MCF 10A (cell line): ENCODE results near the gene NUCB2. TPM values are rescaled to one million over a fixed set of nuclear protein-coding genes. Genes with fewer than 3 reads are reported as not detected.

Source experiments
- BruUV-seq: library from RNA; stranded (reverse); fragments of 400-500 nt; replicated peaks from 2 replicates; lab custom pipeline; 2021; lab: Mats Ljungman, UMichigan
- CTCF ChIA-PET: fragments of 300-600 bp; sonication (Branson Sonifier 250); formaldehyde crosslinking; extraction: SDS; loops from one replicate; lab custom pipeline; 2021; ENCODE audit warnings: antibody characterized with exemption, inconsistent platforms; lab: Yijun Ruan, JAX
- POLR2A ChIA-PET: fragments of 300-600, 350-650 bp; sonication (Branson Sonifier 250); formaldehyde crosslinking; extraction: SDS; loops from one replicate; lab custom pipeline; 2020; ENCODE audit warnings: antibody characterized with exemption, inconsistent platforms; lab: Yijun Ruan, JAX
- DNase-seq: peaks from one replicate; pipeline ENCODE4 v3.0.0-alpha.2; 2018; ENCODE audit not compliant: unreplicated experiment
- H3K27ac Mint-ChIP-seq: one replicate; pipeline ENCODE4 v1.8.0; 2022; ENCODE audit warnings: mild to moderate bottlenecking, low read depth, mixed read lengths; ENCODE audit not compliant: unreplicated experiment
- H3K27me3 Mint-ChIP-seq: one replicate; pipeline ENCODE4 v1.8.0; 2022; ENCODE audit warnings: mixed read lengths; ENCODE audit not compliant: insufficient read depth, unreplicated experiment
- H3K36me3 Mint-ChIP-seq: one replicate; pipeline ENCODE4 v1.8.0; 2022; ENCODE audit warnings: mild to moderate bottlenecking, moderate library complexity, mixed read lengths; ENCODE audit not compliant: insufficient read depth, unreplicated experiment
- H3K4me1 Mint-ChIP-seq: one replicate; pipeline ENCODE4 v1.8.0; 2022; ENCODE audit warnings: mixed read lengths; ENCODE audit not compliant: insufficient read depth, unreplicated experiment
- H3K4me3 Mint-ChIP-seq: one replicate; pipeline ENCODE4 v1.8.0; 2022; ENCODE audit warnings: mild to moderate bottlenecking, moderate library complexity, mixed read lengths; ENCODE audit not compliant: unreplicated experiment
- H3K9me3 Mint-ChIP-seq: one replicate; pipeline ENCODE4 v1.8.0; 2022; ENCODE audit warnings: mixed read lengths; ENCODE audit not compliant: unreplicated experiment
- CTCF ChIP-seq: fragments of 200-600 bp; IDR thresholded peaks from one replicate; pipeline ENCODE4 v1.8.0; 2022; ENCODE audit warnings: antibody characterized with exemption, mild to moderate bottlenecking; ENCODE audit not compliant: unreplicated experiment
- intact Hi-C: fragments of 100-400 bp; cut with micrococcal nuclease; formaldehyde crosslinking; loops from 2 replicates; pipeline ENCODE4 v1.14.1; 2022
- total RNA-seq: library from RNA; stranded (reverse); gene quantifications from 2 replicates; pipeline ENCODE4 v1.2.3, GENCODE V29; 2022

Gene NUCB2
- total RNA-seq, 1 experiment from 2014 or later = 89.4 TPM

DNA sequence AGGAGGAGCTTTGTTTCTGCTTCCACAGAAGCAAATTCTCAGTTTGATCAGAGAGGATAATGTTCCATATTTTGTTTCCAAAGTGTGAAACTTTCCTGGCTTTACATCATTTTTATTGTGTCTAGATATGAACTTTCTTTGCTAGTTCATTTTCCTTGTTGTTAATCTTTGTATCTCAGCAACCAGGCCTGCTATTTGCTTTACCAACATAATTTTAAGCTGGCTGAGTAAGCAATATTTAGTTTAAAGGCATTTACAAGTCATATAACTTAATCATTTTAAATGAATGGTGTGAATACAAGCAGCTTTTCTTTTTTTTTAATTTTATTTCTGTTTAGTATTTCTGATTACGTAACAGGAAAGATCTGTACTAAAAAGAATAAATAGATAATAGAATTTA lies 15.2 kb downstream of the NUCB2 start:
- Mint-ChIP-seq H3K4me3 (no peak overlapping the region), H3K36me3 (peaks cover 31% of the 10 kb centered on the region), H3K27ac (no peak overlapping the region), H3K4me1 (no peaks in the 10 kb centered on the region), H3K27me3 (no peaks in the 10 kb centered on the region), H3K9me3 (no peaks in the 10 kb centered on the region)
- ChIA-PET POLR2A (interaction anchor here (1.2 to 1.3 kb wide), 2 partner anchors 15 to 38 kb away, joined by 3 read pairs; partner anchors contain the start of gene NUCB2), CTCF (interaction anchor here (0.6 kb wide), 1 partner anchor 11 kb away, joined by 3 read pairs; no protein-coding TSS in a partner anchor)
- BruUV-seq = no TSS peak
- DNase-seq = no peak
- no peak for TF ChIP-seq CTCF
- intact Hi-C loops = no loop called here

GRCh38 chr11:17293311-17293710 lies 16.8 kb downstream of the NUCB2 start:
- BruUV-seq = no TSS peak
- no peak overlapping the region for H3K4me3 Mint-ChIP-seq
- no peaks in the 10 kb centered on the region for H3K4me1 Mint-ChIP-seq
- no peaks in the 10 kb centered on the region for H3K27me3 Mint-ChIP-seq
- ChIA-PET CTCF (no interaction called here), POLR2A (interaction anchor here (1.2 kb wide), 1 partner anchor 16 kb away, joined by 4 read pairs; no protein-coding TSS in a partner anchor)
- TF ChIP-seq CTCF = no peak
- H3K9me3 Mint-ChIP-seq = no peaks in the 10 kb centered on the region
- H3K27ac Mint-ChIP-seq = no peak overlapping the region
- peaks cover 31% of the 10 kb centered on the region for H3K36me3 Mint-ChIP-seq
- no peak for DNase-seq
- intact Hi-C loops = no loop called here

GRCh38 chr11:17294033-17294432 lies 17.5 kb downstream of the NUCB2 start:
- TF ChIP-seq CTCF = no peak
- no peaks in the 10 kb centered on the region for H3K27me3 Mint-ChIP-seq
- BruUV-seq = no TSS peak
- CTCF ChIA-PET = no interaction called here
- no peaks in the 10 kb centered on the region for H3K9me3 Mint-ChIP-seq
- H3K27ac Mint-ChIP-seq = no peak overlapping the region
- intact Hi-C loops = no loop called here
- DNase-seq = no peak
- no peaks in the 10 kb centered on the region for H3K4me1 Mint-ChIP-seq
- no peak overlapping the region for H3K4me3 Mint-ChIP-seq
- POLR2A ChIA-PET = no interaction called here
- H3K36me3 Mint-ChIP-seq = peaks cover 30% of the 10 kb centered on the region

DNA sequence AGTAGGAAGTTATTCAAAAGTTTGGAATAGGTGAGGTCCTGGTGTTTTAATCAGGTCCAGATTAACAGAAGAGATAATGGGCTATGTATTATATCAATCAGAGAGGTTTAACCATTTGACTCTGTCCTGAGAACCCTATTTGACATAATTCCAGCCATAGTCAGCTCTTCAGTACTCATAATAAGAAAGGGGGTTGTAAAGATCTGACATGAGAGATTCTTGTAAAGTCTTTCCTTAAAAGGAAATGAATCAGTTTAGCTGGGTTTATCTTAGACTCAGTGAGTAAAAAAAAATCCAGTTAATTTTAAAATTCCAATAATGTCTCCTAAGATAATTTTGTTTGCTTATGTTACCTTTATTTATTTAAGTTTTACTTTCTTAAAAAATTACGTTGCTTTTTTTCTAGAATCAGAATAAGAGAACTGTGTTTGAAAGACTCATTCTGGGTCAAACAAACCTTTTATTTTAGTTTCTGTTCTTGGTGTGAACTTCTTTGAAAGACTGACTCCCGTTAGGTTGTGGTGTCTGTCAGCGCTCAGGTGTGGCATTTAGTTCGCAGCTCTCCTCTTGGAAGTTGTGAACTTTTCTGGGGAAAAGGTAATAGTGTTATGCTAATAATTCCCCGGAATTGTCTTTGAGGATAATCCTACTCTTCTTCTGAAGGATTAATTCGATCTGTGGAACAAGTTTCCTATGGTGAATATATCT lies 20.5 kb downstream of the NUCB2 start:
- Mint-ChIP-seq H3K4me3 (no peak overlapping the region), H3K36me3 (peaks cover 42% of the 10 kb centered on the region), H3K4me1 (no peaks in the 10 kb centered on the region), H3K27ac (no peak overlapping the region), H3K27me3 (no peaks in the 10 kb centered on the region), H3K9me3 (no peaks in the 10 kb centered on the region)
- intact Hi-C loops = no loop called here
- TF ChIP-seq CTCF = no peak
- no peak for DNase-seq
- ChIA-PET CTCF (interaction anchor here (0.6 kb wide), 1 partner anchor 10 kb away, joined by 3 read pairs; no protein-coding TSS in a partner anchor), POLR2A (interaction anchor here (0.9 kb wide), 1 partner anchor 111 kb away, joined by 3 read pairs; no protein-coding TSS in a partner anchor)
- no TSS peak for BruUV-seq
